SK-N-SH (cell line): Measurements from ENCODE around the gene FNDC3B. TPM values are rescaled to one million over a fixed set of nuclear protein-coding genes. Genes with fewer than 3 reads are reported as not detected.

Experiments used
- CTCF ChIA-PET: fragments of 300-600, 350-600 bp; formaldehyde crosslinking; extraction: SDS; loops from one replicate; lab custom pipeline; 2021; lab: Yijun Ruan, JAX
- POLR2A ChIA-PET: fragments of 350-600 bp; sonication (Branson Sonifier 250); formaldehyde crosslinking; extraction: SDS; loops from one replicate; lab custom pipeline; 2020; ENCODE audit warnings: antibody characterized with exemption, inconsistent platforms; lab: Yijun Ruan, JAX
- DNase-seq: peaks from one replicate; pipeline ENCODE4 v3.0.0; 2012
- H2AFZ ChIP-seq: fragments of 200-600 bp; sonication (generic); 2 replicates; pipeline ENCODE4 v1.8.1; 2016; ENCODE audit warnings: antibody characterized with exemption, mild to moderate bottlenecking, low read depth
- H3F3A ChIP-seq: fragments of 200-600 bp; sonication (generic); replicated peaks from 2 replicates; pipeline ENCODE3; 2016; ENCODE audit warnings: antibody characterized with exemption, mild to moderate bottlenecking; ENCODE audit not compliant: insufficient read depth
- H3K27ac ChIP-seq, 2 experiments: fragments of 200-500 bp in 1 of 2; fragments of 200-600 bp in 1 of 2; sonication (Bioruptor generic) in 1 of 2; sonication (generic), shearing (Covaris generic) in 1 of 2; 2 replicates each; pipeline versions ENCODE4 v1.5.1 to v1.6.1; 2014 to 2016; ENCODE audit warnings: low read depth in 2 of 2, inconsistent platforms in 1 of 2, low read length in 1 of 2, mild to moderate bottlenecking in 1 of 2, mixed read lengths in 1 of 2
- H3K27me3 ChIP-seq: fragments of 200-600 bp; sonication (generic), shearing (Covaris generic); 2 replicates; pipeline ENCODE4 v1.6.1; 2016; ENCODE audit warnings: mixed run types; ENCODE audit not compliant: insufficient read depth
- H3K36me3 ChIP-seq, 2 experiments: fragments of 200-500 bp in 1 of 2; fragments of 200-600 bp in 1 of 2; sonication (Bioruptor generic) in 1 of 2; sonication (generic) in 1 of 2; replicated peaks in 1 of 2; 2 replicates each; pipeline versions ENCODE3 to v1.5.1; 2014 to 2016; ENCODE audit warnings: low read length in 1 of 2, mild to moderate bottlenecking in 1 of 2; ENCODE audit not compliant: insufficient read depth in 2 of 2, control insufficient read depth in 1 of 2
- H3K4me1 ChIP-seq, 2 experiments: fragments of 200-500 bp in 1 of 2; fragments of 200-600 bp in 1 of 2; sonication (Bioruptor generic) in 1 of 2; sonication (generic), shearing (Covaris generic) in 1 of 2; 2 replicates each; pipeline versions ENCODE4 v1.5.1 to v1.6.1; 2014 to 2016; ENCODE audit warnings: low read depth in 1 of 2, low read length in 1 of 2, mixed run types in 1 of 2; ENCODE audit not compliant: insufficient read depth in 2 of 2, control insufficient read depth in 1 of 2
- H3K4me2 ChIP-seq: fragments of 200-600 bp; sonication (generic), shearing (Covaris generic); 2 replicates; pipeline ENCODE4 v1.6.1; 2017; ENCODE audit warnings: mixed run types
- H3K4me3 ChIP-seq, 2 experiments: fragments of 200-500 bp in 1 of 2; fragments of 200-600 bp in 1 of 2; sonication (Bioruptor generic) in 1 of 2; sonication (generic), shearing (Covaris generic) in 1 of 2; 2 replicates each; pipeline versions ENCODE4 v1.5.1 to v1.8.1; 2014 to 2016; ENCODE audit warnings: low read depth in 2 of 2, inconsistent platforms in 1 of 2, low read length in 1 of 2, mild to moderate bottlenecking in 1 of 2, mixed read lengths in 1 of 2, moderate library complexity in 1 of 2
- H3K79me2 ChIP-seq: fragments of 200-600 bp; sonication (generic); 2 replicates; pipeline ENCODE4 v1.8.1; 2017; ENCODE audit warnings: mild to moderate bottlenecking; ENCODE audit not compliant: insufficient read depth
- H3K9ac ChIP-seq: fragments of 200-600 bp; sonication (generic); 2 replicates; pipeline ENCODE4 v1.6.1; 2017; ENCODE audit warnings: mixed run types
- H3K9me2 ChIP-seq: fragments of 200-600 bp; sonication (generic); 2 replicates; pipeline ENCODE4 v1.6.1; 2017; ENCODE audit warnings: mixed run types
- H3K9me3 ChIP-seq: fragments of 200-600 bp; sonication (generic); 2 replicates; pipeline ENCODE4 v1.6.1; 2017; ENCODE audit warnings: mixed run types, mild to moderate bottlenecking, moderate library complexity
- H4K20me1 ChIP-seq: fragments of 200-600 bp; sonication (generic); 2 replicates; pipeline ENCODE4 v1.6.1; 2017; ENCODE audit warnings: mild to moderate bottlenecking, mixed run types; ENCODE audit not compliant: insufficient read depth
- ELF1 ChIP-seq: IDR thresholded peaks from 2 replicates; pipeline ENCODE4 v1.4.0; 2012
- EZH2phosphoT487 ChIP-seq: fragments of 200-600 bp; sonication (generic); IDR thresholded peaks from 2 replicates; pipeline ENCODE4 v1.6.1; 2017; ENCODE audit warnings: low read depth, mixed run types, mild to moderate bottlenecking, antibody characterized with exemption, moderate library complexity, borderline replicate concordance
- FOXJ3 ChIP-seq: sonication (generic); formaldehyde crosslinking; IDR thresholded peaks from 2 replicates; pipeline ENCODE4 v1.5.1; 2020; ENCODE audit warnings: mild to moderate bottlenecking, missing genetic modification reagents
- FOXM1 ChIP-seq: IDR thresholded peaks from 2 replicates; pipeline ENCODE4 v1.4.0; 2012; ENCODE audit warnings: low read depth, mild to moderate bottlenecking
- GABPA ChIP-seq: IDR thresholded peaks from 2 replicates; pipeline ENCODE4 v1.4.0; 2012; ENCODE audit warnings: low read depth, mild to moderate bottlenecking
- MAX ChIP-seq: IDR thresholded peaks from 2 replicates; pipeline ENCODE4 v1.4.0; 2012; ENCODE audit warnings: low read depth
- MEF2A ChIP-seq: IDR thresholded peaks from 2 replicates; pipeline ENCODE4 v1.4.0; 2012; ENCODE audit warnings: low read depth, borderline replicate concordance
- MXI1 ChIP-seq: IDR thresholded peaks from 2 replicates; pipeline ENCODE4 v1.6.1; 2012; ENCODE audit warnings: mild to moderate bottlenecking, low read depth, low read length, improper control_type of control experiment
- NFIC ChIP-seq: IDR thresholded peaks from 2 replicates; pipeline ENCODE4 v1.4.0; 2012; ENCODE audit warnings: borderline replicate concordance
- PBX3 ChIP-seq: IDR thresholded peaks from 2 replicates; pipeline ENCODE4; 2012
- RAD21 ChIP-seq: IDR thresholded peaks from 2 replicates; pipeline ENCODE4 v1.6.1; 2012; ENCODE audit warnings: mild to moderate bottlenecking, low read length
- RCOR1 ChIP-seq: fragments of 150-350 bp; IDR thresholded peaks from 2 replicates; pipeline ENCODE4 v1.6.1; 2017; ENCODE audit warnings: antibody characterized with exemption, low read length
- RFX5 ChIP-seq: IDR thresholded peaks from 2 replicates; pipeline ENCODE4 v1.6.1; 2012; ENCODE audit warnings: mild to moderate bottlenecking, improper control_type of control experiment, low read length
- RXRA ChIP-seq: IDR thresholded peaks from 2 replicates; pipeline ENCODE4 v1.4.0; 2012; ENCODE audit warnings: low read depth, mild to moderate bottlenecking, borderline replicate concordance
- SMC3 ChIP-seq: IDR thresholded peaks from 2 replicates; pipeline ENCODE4 v1.6.1; 2012; ENCODE audit warnings: low read depth, low read length, improper control_type of control experiment
- TAF1 ChIP-seq: IDR thresholded peaks from 2 replicates; pipeline ENCODE4 v1.6.1; 2012; ENCODE audit warnings: low read depth, mild to moderate bottlenecking, low read length, moderate library complexity, borderline replicate concordance
- TCF12 ChIP-seq: IDR thresholded peaks from 2 replicates; pipeline ENCODE4 v1.4.0; 2012
- TEAD4 ChIP-seq: IDR thresholded peaks from 2 replicates; pipeline ENCODE4 v1.4.0; 2012; ENCODE audit warnings: mild to moderate bottlenecking, borderline replicate concordance; ENCODE audit not compliant: insufficient read depth
- YY1 ChIP-seq: IDR thresholded peaks from 2 replicates; pipeline ENCODE4 v1.4.0; 2012; ENCODE audit warnings: low read depth, mild to moderate bottlenecking
- ZBTB33 ChIP-seq: IDR thresholded peaks from 2 replicates; pipeline ENCODE4 v1.4.0; 2012; ENCODE audit warnings: low read depth, borderline replicate concordance
- WGBS: methylation state at CpG from one replicate; pipeline ENCODE4 v1.1.6; 2017; ENCODE audit warnings: low lambda C conversion rate; 5-methylcytosine and 5-hydroxymethylcytosine counted together
- polyA plus RNA-seq, 3 experiments: library from polyadenylated mRNA; depleted of rRNA; stranded (reverse); fragments of >200 nt; gene quantifications; 2 replicates each; pipeline ENCODE4 v1.2.3, GENCODE V29; 2012

The FNDC3B gene
- polyA plus RNA-seq, 1 of the 3 experiments (the other 2 are of a cell fraction), result 10.4 TPM

- H3K79me2 ChIP-seq, result peaks cover 34% of the 10 kb centered on the region
- DNase-seq, result no peak
- no peak overlapping the region for H3K9ac ChIP-seq
- peaks cover 29 to 54% of the 10 kb centered on the region in 2 experiments for H3K36me3 ChIP-seq
- no peaks in the 10 kb centered on the region for H3F3A ChIP-seq
- no peaks in the 10 kb centered on the region; a peak in 1 of 4 replicates for H3K4me1 ChIP-seq
- H2AFZ ChIP-seq, result no peak overlapping the region
- H3K27me3 ChIP-seq, result no peaks in the 10 kb centered on the region
- no peak overlapping the region for H3K27ac ChIP-seq
- H3K4me2 ChIP-seq, result no peak overlapping the region
- H3K9me3 ChIP-seq, result no peaks in the 10 kb centered on the region
- CTCF ChIA-PET, result no interaction called here
- H3K4me3 ChIP-seq, result no peak overlapping the region
- H4K20me1 ChIP-seq, result no peaks in the 10 kb centered on the region
- H3K9me2 ChIP-seq, result no peaks in the 10 kb centered on the region
- POLR2A ChIA-PET, result no interaction called here
- WGBS, result 95% methylated on average over 3 of the region's 3 CpGs
- TF ChIP-seq RXRA, result no peak
- no peak for TF ChIP-seq FOXJ3
- TF ChIP-seq RAD21, result no peak
- TF ChIP-seq EZH2phosphoT487, result no peak
- no peak for TF ChIP-seq ELF1
- TF ChIP-seq MAX, result no peak
- no peak for TF ChIP-seq TCF12
- TF ChIP-seq NFIC, result no peak
- TF ChIP-seq RCOR1, result no peak
- no peak for TF ChIP-seq TAF1
- no peak for TF ChIP-seq PBX3
- no peak for TF ChIP-seq MEF2A
- TF ChIP-seq FOXM1, result no peak
- TF ChIP-seq ZBTB33, result no peak
Measured at GRCh38 chr3:172383306-172383796, 344.0 kb downstream of the FNDC3B start.

- DNase-seq, result no peak
- Histone ChIP-seq H3K27ac (no peak overlapping the region), H3K4me2 (no peak overlapping the region), H3K9me3 (no peaks in the 10 kb centered on the region), H3K9ac (no peak overlapping the region), H3K79me2 (peaks cover 38% of the 10 kb centered on the region), H2AFZ (no peak overlapping the region), H4K20me1 (no peaks in the 10 kb centered on the region), H3K4me3 (no peak overlapping the region), H3K27me3 (no peaks in the 10 kb centered on the region), H3F3A (peaks cover 6% of the 10 kb centered on the region), H3K4me1 (no peaks in the 10 kb centered on the region; a peak in 1 of 4 replicates), H3K36me3 (peaks cover 14 to 39% of the 10 kb centered on the region in 2 experiments), H3K9me2 (no peaks in the 10 kb centered on the region)
- TF ChIP-seq MEF2A (no peak), RFX5 (no peak), TCF12 (no peak), GABPA (no peak), RAD21 (no peak), TEAD4 (no peak), MXI1 (no peak), YY1 (no peak), RXRA (no peak), SMC3 (no peak), NFIC (no peak), FOXJ3 (no peak), RCOR1 (no peak)
- WGBS, result 89% methylated on average over 3 of the region's 3 CpGs
- ChIA-PET CTCF (no interaction called here), POLR2A (no interaction called here)
Measured at GRCh38 chr3:172384836-172385235, 345.5 kb downstream of the FNDC3B start.
